ENCODE measurements around the gene BAHCC1. TPM values are rescaled to one million over a fixed set of nuclear protein-coding genes. Genes with fewer than 3 reads are reported as not detected.

The BAHCC1 gene
- total and polyA plus RNA-seq, 2 donors = 5.8 to 7.3 TPM

DNA sequence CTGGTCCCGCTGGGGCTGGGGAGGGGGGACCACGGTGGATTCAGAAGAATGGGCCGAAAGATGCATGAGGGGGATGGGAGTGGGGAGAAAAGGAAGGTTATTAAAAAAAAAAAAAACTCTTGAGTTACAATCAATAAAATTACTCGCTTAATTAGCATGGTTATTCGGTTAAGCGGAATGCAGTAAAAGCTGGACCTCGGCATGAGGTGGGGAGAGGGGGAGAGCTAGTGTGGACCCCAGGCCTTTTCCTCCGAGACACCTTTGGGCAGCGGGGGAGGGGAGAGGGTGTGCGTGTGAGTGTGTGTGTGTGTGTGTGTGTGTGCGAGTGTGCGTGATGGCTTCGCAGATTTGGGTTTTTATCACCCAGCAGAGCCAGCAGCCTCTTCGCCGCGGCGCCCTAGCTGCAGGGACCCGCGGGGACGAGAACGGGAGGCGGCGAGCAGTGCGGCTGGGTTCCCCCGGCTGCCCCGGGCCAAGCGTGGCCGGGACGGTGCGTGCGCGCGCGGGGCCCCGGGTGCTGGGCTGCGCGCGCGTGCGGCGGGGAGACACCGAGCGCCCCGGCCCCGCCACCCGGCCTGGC is 3.7 kb downstream of the BAHCC1 start:
- Histone ChIP-seq H3K36me3 (ENCODE audit: control insufficient read depth in 2 of 2, insufficient read depth in 2 of 2, low read length in 1 of 2) (peaks cover 0 to 3% of the 10 kb centered on the region in 2 donors), H3K27me3 (ENCODE audit: control insufficient read depth in 2 of 2, insufficient read depth in 1 of 2, low read length in 1 of 2) (peaks cover 11 to 89% of the 10 kb centered on the region in 2 donors), H3K27ac (ENCODE audit: low read depth in 1 of 2, low read length in 1 of 2) (peak overlapping the region in 1 of 2 donors; percentile 32), H3K4me3 (ENCODE audit: low read length in 2 of 2) (peak overlapping the region; percentile 64 to 87), H3K9me3 (ENCODE audit: control insufficient read depth in 2 of 2, insufficient read depth in 1 of 2, low read length in 1 of 2) (peaks cover 0 to 14% of the 10 kb centered on the region in 2 donors), H3K4me1 (ENCODE audit: control insufficient read depth in 2 of 2, insufficient read depth in 2 of 2, low read length in 2 of 2) (peaks cover 49 to 77% of the 10 kb centered on the region in 2 donors)
- WGBS = under 1% methylated on average over 46 of the region's 46 CpGs
- DNase-seq (ENCODE audit: low read depth in 6 of 9, low spot score in 9 of 9) = peak in 1 of 9 donors; percentile 59

GRCh38 chr17:81399481-81400153 is 4.4 kb downstream of the BAHCC1 start:
- Histone ChIP-seq H3K4me1 (ENCODE audit: control insufficient read depth in 2 of 2, insufficient read depth in 2 of 2, low read length in 2 of 2) (peaks cover 43 to 77% of the 10 kb centered on the region in 2 donors), H3K27me3 (ENCODE audit: control insufficient read depth in 2 of 2, insufficient read depth in 1 of 2, low read length in 1 of 2) (peaks cover 4 to 82% of the 10 kb centered on the region in 2 donors)

GRCh38 chr17:81400154-81400977 is 5.1 kb downstream of the BAHCC1 start:
- peak in 1 of 9 donors; percentile 61 for DNase-seq (ENCODE audit: low read depth in 6 of 9, low spot score in 9 of 9)

More at GRCh38 chr17:81399481-81400153, 4.4 kb downstream of the BAHCC1 start:
- peaks cover 0 to 14% of the 10 kb centered on the region in 2 donors for H3K9me3 ChIP-seq (ENCODE audit: control insufficient read depth in 2 of 2, insufficient read depth in 1 of 2, low read length in 1 of 2)
- DNase-seq (ENCODE audit: low read depth in 6 of 9, low spot score in 9 of 9) = no peak
- H3K27ac ChIP-seq (ENCODE audit: low read depth in 1 of 2, low read length in 1 of 2) = peak overlapping the region; percentile 55 to 70
- H3K36me3 ChIP-seq (ENCODE audit: control insufficient read depth in 2 of 2, insufficient read depth in 2 of 2, low read length in 1 of 2) = peaks cover 0 to 3% of the 10 kb centered on the region in 2 donors
- peak overlapping the region; percentile 40 to 87 for H3K4me3 ChIP-seq (ENCODE audit: low read length in 2 of 2)
- under 1% methylated on average over 95 of the region's 95 CpGs for WGBS

DNA sequence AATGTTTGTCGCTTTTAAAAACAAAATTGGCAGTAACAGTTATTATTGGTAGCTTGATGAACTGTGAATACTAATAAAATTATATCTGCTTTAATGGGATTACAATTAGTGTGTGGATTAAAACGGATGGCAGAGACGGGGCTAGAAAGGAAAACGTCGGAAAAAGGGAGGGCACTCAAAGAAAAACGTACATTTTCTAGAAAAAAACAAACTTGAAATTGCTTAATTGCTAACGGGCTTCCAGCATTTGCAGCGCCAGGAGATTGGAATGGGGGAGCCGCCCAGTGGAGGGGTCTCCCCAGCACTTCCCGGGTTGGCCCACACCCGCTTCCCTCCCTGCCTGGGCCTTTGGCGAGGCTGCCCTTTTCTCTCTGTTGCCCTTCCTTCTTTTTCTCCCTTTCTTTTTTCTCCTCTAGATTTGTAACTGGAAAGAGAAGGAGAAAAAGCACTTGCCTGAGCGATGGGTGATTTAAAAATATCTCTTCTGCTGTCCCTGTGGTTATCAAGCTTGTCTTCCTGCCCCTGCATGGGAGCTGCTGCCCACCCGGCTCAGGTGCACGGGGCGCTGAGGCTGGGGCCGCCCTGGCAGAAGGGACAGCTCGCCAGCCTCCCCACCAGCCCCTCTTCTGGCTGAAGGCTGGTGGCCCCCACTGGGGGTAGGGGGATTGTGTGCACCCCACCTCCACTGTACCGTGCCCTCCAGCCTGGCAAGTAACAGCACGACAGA is 5.9 kb downstream of the BAHCC1 start:
- WGBS = 22% methylated on average over 20 of the region's 20 CpGs
- Histone ChIP-seq H3K27ac (ENCODE audit: low read depth in 1 of 2, low read length in 1 of 2) (peak overlapping the region in 1 of 2 donors; percentile 58), H3K9me3 (ENCODE audit: control insufficient read depth in 2 of 2, insufficient read depth in 1 of 2, low read length in 1 of 2) (peaks cover 0 to 14% of the 10 kb centered on the region in 2 donors), H3K4me1 (ENCODE audit: control insufficient read depth in 2 of 2, insufficient read depth in 2 of 2, low read length in 2 of 2) (peaks cover 36 to 79% of the 10 kb centered on the region in 2 donors), H3K4me3 (ENCODE audit: low read length in 2 of 2) (peak overlapping the region; percentile 40 to 87), H3K27me3 (ENCODE audit: control insufficient read depth in 2 of 2, insufficient read depth in 1 of 2, low read length in 1 of 2) (peaks cover 3 to 71% of the 10 kb centered on the region in 2 donors), H3K36me3 (ENCODE audit: control insufficient read depth in 2 of 2, insufficient read depth in 2 of 2, low read length in 1 of 2) (peaks cover 0 to 3% of the 10 kb centered on the region in 2 donors)
- DNase-seq (ENCODE audit: low read depth in 6 of 9, low spot score in 9 of 9) = peak in 1 of 9 donors; percentile 45

More at GRCh38 chr17:81400154-81400977, 5.1 kb downstream of the BAHCC1 start:
- Histone ChIP-seq H3K27ac (ENCODE audit: low read depth in 1 of 2, low read length in 1 of 2) (peak overlapping the region; percentile 55 to 65), H3K27me3 (ENCODE audit: control insufficient read depth in 2 of 2, insufficient read depth in 1 of 2, low read length in 1 of 2) (peaks cover 3 to 75% of the 10 kb centered on the region in 2 donors), H3K4me1 (ENCODE audit: control insufficient read depth in 2 of 2, insufficient read depth in 2 of 2, low read length in 2 of 2) (peaks cover 36 to 78% of the 10 kb centered on the region in 2 donors), H3K4me3 (ENCODE audit: low read length in 2 of 2) (peak overlapping the region; percentile 40 to 87), H3K9me3 (ENCODE audit: control insufficient read depth in 2 of 2, insufficient read depth in 1 of 2, low read length in 1 of 2) (peaks cover 0 to 14% of the 10 kb centered on the region in 2 donors), H3K36me3 (ENCODE audit: control insufficient read depth in 2 of 2, insufficient read depth in 2 of 2, low read length in 1 of 2) (peaks cover 0 to 3% of the 10 kb centered on the region in 2 donors)
- 23% methylated on average over 67 of the region's 67 CpGs for WGBS

- H3K4me1 ChIP-seq (ENCODE audit: control insufficient read depth in 2 of 2, insufficient read depth in 2 of 2, low read length in 2 of 2) = peaks cover 37 to 84% of the 10 kb centered on the region in 2 donors
- 27% methylated on average over 19 of the region's 19 CpGs for WGBS
- H3K27me3 ChIP-seq (ENCODE audit: control insufficient read depth in 2 of 2, insufficient read depth in 1 of 2, low read length in 1 of 2) = peaks cover 3 to 70% of the 10 kb centered on the region in 2 donors
- H3K9me3 ChIP-seq (ENCODE audit: control insufficient read depth in 2 of 2, insufficient read depth in 1 of 2, low read length in 1 of 2) = peaks cover 0 to 14% of the 10 kb centered on the region in 2 donors
- peak overlapping the region; percentile 23 to 40 for H3K4me3 ChIP-seq (ENCODE audit: low read length in 2 of 2)
- peak overlapping the region in 1 of 2 donors; percentile 58 for H3K27ac ChIP-seq (ENCODE audit: low read depth in 1 of 2, low read length in 1 of 2)
- DNase-seq (ENCODE audit: low read depth in 6 of 9, low spot score in 9 of 9) = peak in 1 of 9 donors; percentile 72
- peaks cover 0 to 3% of the 10 kb centered on the region in 2 donors for H3K36me3 ChIP-seq (ENCODE audit: control insufficient read depth in 2 of 2, insufficient read depth in 2 of 2, low read length in 1 of 2)
Measured at GRCh38 chr17:81401723-81402529, 6.7 kb downstream of the BAHCC1 start.

- no peak for DNase-seq (ENCODE audit: low read depth in 6 of 9, low spot score in 9 of 9)
- peaks cover 3 to 70% of the 10 kb centered on the region in 2 donors for H3K27me3 ChIP-seq (ENCODE audit: control insufficient read depth in 2 of 2, insufficient read depth in 1 of 2, low read length in 1 of 2)
Measured at GRCh38 chr17:81402530-81402941, 7.3 kb downstream of the BAHCC1 start.

GRCh38 chr17:81402981-81403467 is 7.8 kb downstream of the BAHCC1 start:
- Histone ChIP-seq H3K9me3 (ENCODE audit: control insufficient read depth in 2 of 2, insufficient read depth in 1 of 2, low read length in 1 of 2) (peaks cover 0 to 14% of the 10 kb centered on the region in 2 donors), H3K27me3 (ENCODE audit: control insufficient read depth in 2 of 2, insufficient read depth in 1 of 2, low read length in 1 of 2) (peaks cover 3 to 68% of the 10 kb centered on the region in 2 donors), H3K4me3 (ENCODE audit: low read length in 2 of 2) (no peak overlapping the region), H3K27ac (ENCODE audit: low read depth in 1 of 2, low read length in 1 of 2) (peak overlapping the region in 1 of 2 donors; percentile 58), H3K4me1 (ENCODE audit: control insufficient read depth in 2 of 2, insufficient read depth in 2 of 2, low read length in 2 of 2) (peaks cover 39 to 86% of the 10 kb centered on the region in 2 donors), H3K36me3 (ENCODE audit: control insufficient read depth in 2 of 2, insufficient read depth in 2 of 2, low read length in 1 of 2) (peaks cover 0 to 3% of the 10 kb centered on the region in 2 donors)
- WGBS = 55% methylated on average over 9 of the region's 9 CpGs
- peak in 1 of 9 donors; percentile 70 for DNase-seq (ENCODE audit: low read depth in 6 of 9, low spot score in 9 of 9)

More at GRCh38 chr17:81402530-81402941, 7.3 kb downstream of the BAHCC1 start:
- Histone ChIP-seq H3K4me1 (ENCODE audit: control insufficient read depth in 2 of 2, insufficient read depth in 2 of 2, low read length in 2 of 2) (peaks cover 42 to 84% of the 10 kb centered on the region in 2 donors), H3K36me3 (ENCODE audit: control insufficient read depth in 2 of 2, insufficient read depth in 2 of 2, low read length in 1 of 2) (peaks cover 0 to 3% of the 10 kb centered on the region in 2 donors), H3K4me3 (ENCODE audit: low read length in 2 of 2) (no peak overlapping the region), H3K27ac (ENCODE audit: low read depth in 1 of 2, low read length in 1 of 2) (peak overlapping the region in 1 of 2 donors; percentile 58), H3K9me3 (ENCODE audit: control insufficient read depth in 2 of 2, insufficient read depth in 1 of 2, low read length in 1 of 2) (peaks cover 0 to 14% of the 10 kb centered on the region in 2 donors)
- WGBS = 70% methylated on average over 9 of the region's 9 CpGs
